GM18870 (cell line): ENCODE data around the gene PLEK2.
"Not testable (repeated sequence)": the region's sequence is repeated elsewhere in the genome, so short reads cannot be mapped to it uniquely, and the experiment has no call there.

Experiments used
- ATAC-seq: cut with Tn5 transposase; IDR thresholded peaks from one replicate; pipeline ENCODE4 v1.9.1; 2021; ENCODE audit warnings: moderate library complexity; ENCODE audit not compliant: unreplicated experiment

Gene PLEK2

GRCh38 chr14:67360470-67361206 is 51.3 kb downstream of the PLEK2 start:
- no peak for ATAC-seq

- peak; percentile 86 for ATAC-seq
Observed at GRCh38 chr14:67359775-67360469, 52.0 kb downstream of the PLEK2 start, which contains the start of the genes ATP6V1D and EIF2S1. ATP6V1D (minus strand) TSS chr14:67359804; CDS start chr14:67359698, 106 bp downstream. EIF2S1 (plus strand) TSS chr14:67360328; CDS start chr14:67364768, 4,440 bp downstream.

- peak; percentile 2 for ATAC-seq
Observed at GRCh38 chr14:67358924-67359774, 52.8 kb downstream of the PLEK2 start.

- no peak for ATAC-seq
Observed at GRCh38 chr14:67357969-67358354, 54.0 kb downstream of the PLEK2 start.

GRCh38 chr14:67357186-67357968 is 54.6 kb downstream of the PLEK2 start:
- no peak for ATAC-seq

- ATAC-seq, result no peak
Observed at GRCh38 chr14:67352055-67352454, 59.9 kb downstream of the PLEK2 start.

- ATAC-seq, result no peak
Observed at GRCh38 chr14:67345583-67345982, 66.4 kb downstream of the PLEK2 start.

- ATAC-seq, result no peak
Observed at GRCh38 chr14:67343601-67344230, 68.2 kb downstream of the PLEK2 start.

- not testable (repeated sequence) for ATAC-seq
Observed at GRCh38 chr14:67341231-67341630, 70.7 kb downstream of the PLEK2 start.
